SK-N-SH treated with all-trans-retinoic acid at 6 μM for 48 hours (cell line): ENCODE measurements around the gene GSTO2.

Experiments
- ESRRG ChIP-seq: fragments of 250-450 bp; sonication (Bioruptor Pico); IDR thresholded peaks from 2 replicates; pipeline ENCODE4 v1.6.1; 2021; ENCODE audit warnings: mild to moderate bottlenecking
- RARB ChIP-seq: fragments of 250-450 bp; sonication (Bioruptor Pico); IDR thresholded peaks from 2 replicates; pipeline ENCODE4 v1.8.0; 2021; ENCODE audit warnings: mild to moderate bottlenecking, moderate library complexity

DNA sequence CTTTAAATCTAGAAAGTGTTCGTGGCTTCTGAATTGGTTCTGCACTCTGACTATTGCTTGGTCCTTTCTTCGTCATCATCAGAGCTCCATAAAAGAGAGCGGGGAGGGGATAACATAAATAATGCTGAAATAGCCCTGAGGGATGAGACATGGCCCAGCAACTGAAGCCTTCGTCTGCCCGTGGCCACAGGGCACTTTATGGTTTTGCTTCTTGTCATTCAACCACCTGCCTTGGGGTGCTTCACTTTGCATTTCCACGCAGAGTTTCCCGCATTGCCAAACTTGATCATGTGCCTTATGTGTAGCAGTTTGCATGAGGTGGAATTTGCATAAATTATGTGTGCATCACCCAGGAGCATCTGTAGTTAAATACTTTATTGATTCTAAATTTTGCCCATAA lies 15.9 kb downstream of the GSTO2 start:
- TF ChIP-seq ESRRG (CRISPR knock-in tag), result no peak
- TF ChIP-seq RARB (CRISPR knock-in tag), result no peak
